ENCODE data around the gene SMAD4. TPM values are rescaled to one million over a fixed set of nuclear protein-coding genes. Genes with fewer than 3 reads are reported as not detected.

Gene SMAD4
- total RNA-seq, 1 experiment from 2014 or later, result 96.3 TPM

DNA sequence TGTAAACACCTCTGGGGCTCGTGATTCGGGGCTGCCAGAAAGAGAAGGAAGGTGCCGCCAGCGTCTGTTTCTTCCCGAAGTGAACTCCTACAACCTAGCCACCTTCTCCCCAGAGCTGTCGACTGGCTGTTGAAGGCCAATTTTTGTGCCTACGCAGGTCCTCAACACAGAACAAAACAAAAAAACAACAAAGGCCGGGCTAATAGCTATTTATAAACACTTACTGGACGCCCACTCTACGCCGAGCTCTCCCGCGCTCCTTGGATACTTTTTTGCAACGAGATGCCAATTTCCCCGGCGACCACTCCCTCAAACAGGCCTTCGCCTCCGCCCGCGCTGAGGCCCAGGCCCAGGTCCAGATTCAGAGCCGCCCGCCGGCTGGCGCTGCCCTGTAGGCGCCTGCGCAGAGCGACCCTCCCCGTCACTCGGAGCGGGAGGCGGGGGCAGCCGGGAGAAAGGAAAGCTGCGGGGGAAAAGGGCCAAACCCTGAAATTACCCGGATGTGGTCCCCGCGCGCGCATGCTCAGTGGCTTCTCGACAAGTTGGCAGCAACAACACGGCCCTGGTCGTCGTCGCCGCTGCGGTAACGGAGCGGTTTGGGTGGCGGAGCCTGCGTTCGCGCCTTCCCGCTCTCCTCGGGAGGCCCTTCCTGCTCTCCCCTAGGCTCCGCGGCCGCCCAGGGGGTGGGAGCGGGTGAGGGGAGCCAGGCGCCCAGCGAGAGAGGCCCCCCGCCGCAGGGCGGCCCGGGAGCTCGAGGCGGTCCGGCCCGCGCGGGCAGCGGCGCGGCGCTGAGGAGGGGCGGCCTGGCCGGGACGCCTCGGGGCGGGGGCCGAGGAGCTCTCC is at the start of gene SMAD4 (continued):
- TF ChIP-seq TCF7L2 (IDR thresholded peaks at IDR 0.05; ENCODE audit: borderline replicate concordance, extremely low read depth, insufficient read depth, insufficient read length) (no peak), JUND (IDR thresholded peaks at IDR 0.05) (no peak), EGR1 (IDR thresholded peaks at IDR 0.05; ENCODE audit: low read depth) (peak; percentile 46; the same call in 1 of the 2 replicates), ELF1 (IDR thresholded peaks at IDR 0.05; ENCODE audit: borderline replicate concordance, low read depth) (no peak), CEBPB (IDR thresholded peaks at IDR 0.05; ENCODE audit: low read depth) (no peak), SRF (IDR thresholded peaks at IDR 0.05; ENCODE audit: low read depth) (no peak)
- TF ChIP-seq, protein P1, sequence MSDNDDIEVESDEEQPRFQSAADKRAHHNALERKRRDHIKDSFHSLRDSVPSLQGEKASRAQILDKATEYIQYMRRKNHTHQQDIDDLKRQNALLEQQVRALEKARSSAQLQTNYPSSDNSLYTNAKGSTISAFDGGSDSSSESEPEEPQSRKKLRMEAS (IDR thresholded peaks at IDR 0.05), result peak; percentile 47; the same call in 1 of the 2 replicates

DNA sequence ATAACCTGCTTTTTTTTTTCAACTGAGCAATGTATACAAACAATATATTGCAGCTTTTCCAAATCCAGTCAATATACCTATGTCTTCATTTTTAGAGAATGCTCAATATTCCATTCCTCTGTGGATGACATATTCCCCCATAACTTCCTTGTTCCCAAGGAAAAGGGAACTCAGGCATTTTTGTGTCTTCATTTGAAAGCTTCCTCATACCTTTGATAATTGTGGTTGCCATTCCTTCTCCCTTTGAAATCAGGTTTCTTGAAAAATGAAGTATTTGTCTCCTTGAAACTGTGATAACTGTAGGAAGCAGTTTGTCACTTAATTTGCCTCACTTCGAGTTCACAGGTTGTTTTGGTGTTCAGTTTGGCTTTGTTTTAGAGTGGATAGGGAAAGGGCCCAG is 48.6 kb upstream of the SMAD4 start:
- Histone ChIP-seq H2AFZ (ENCODE audit: low read depth, low read length, poor library complexity, severe bottlenecking) (no peak overlapping the region), H3K79me2 (ENCODE audit: insufficient read depth, low read length) (no peaks in the 10 kb centered on the region), H3K27me3 (ENCODE audit: insufficient read depth, low read length) (no peaks in the 10 kb centered on the region), H3K36me3 (ENCODE audit: control insufficient read depth in 1 of 2, insufficient read depth in 2 of 2, low read length in 2 of 2) (peaks cover 4 to 12% of the 10 kb centered on the region in 2 experiments; a peak in 2 of 4 replicates), H3K4me1 (ENCODE audit: control insufficient read depth in 1 of 2, insufficient read depth in 2 of 2, low read length in 2 of 2) (peaks cover 2 to 9% of the 10 kb centered on the region in 2 experiments; a peak in 1 of 4 replicates), H3K27ac (ENCODE audit: low read depth, low read length) (no peak overlapping the region), H3K9me3 (ENCODE audit: control insufficient read depth in 1 of 2, insufficient read depth in 1 of 2, low read depth in 1 of 2, low read length in 2 of 2) (no peaks in the 10 kb centered on the region), H4K20me1 (ENCODE audit: insufficient read depth) (no peaks in the 10 kb centered on the region), H3K4me3 (replicated peaks in 1 of 2; ENCODE audit: low read depth in 1 of 2, low read length in 2 of 2) (no peak overlapping the region), H3K9me2 (ENCODE audit: insufficient read depth) (no peaks in the 10 kb centered on the region), H3K4me2 (ENCODE audit: low read length) (no peak overlapping the region), H3K9ac (ENCODE audit: low read length) (no peak overlapping the region)
- intact Hi-C loops (cut with micrococcal nuclease), result no loop called here
- ChIA-PET RAD21 (ENCODE audit: low non-redundant PET in 1 of 2, low total read pairs in 2 of 2, uncharacterized antibody in 2 of 2, unreplicated experiment in 2 of 2) (no interaction called here), CTCF (no interaction called here), POLR2A (no interaction called here)
- DNase-seq (ENCODE audit: low read depth, low spot score), result no peak
- no peak for TF ChIP-seq SP1 (IDR thresholded peaks at IDR 0.05; ENCODE audit: low read depth)
- TF ChIP-seq, protein P2, sequence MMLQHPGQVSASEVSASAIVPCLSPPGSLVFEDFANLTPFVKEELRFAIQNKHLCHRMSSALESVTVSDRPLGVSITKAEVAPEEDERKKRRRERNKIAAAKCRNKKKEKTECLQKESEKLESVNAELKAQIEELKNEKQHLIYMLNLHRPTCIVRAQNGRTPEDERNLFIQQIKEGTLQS (IDR thresholded peaks at IDR 0.05), result no peak
- TF ChIP-seq, protein P3, sequence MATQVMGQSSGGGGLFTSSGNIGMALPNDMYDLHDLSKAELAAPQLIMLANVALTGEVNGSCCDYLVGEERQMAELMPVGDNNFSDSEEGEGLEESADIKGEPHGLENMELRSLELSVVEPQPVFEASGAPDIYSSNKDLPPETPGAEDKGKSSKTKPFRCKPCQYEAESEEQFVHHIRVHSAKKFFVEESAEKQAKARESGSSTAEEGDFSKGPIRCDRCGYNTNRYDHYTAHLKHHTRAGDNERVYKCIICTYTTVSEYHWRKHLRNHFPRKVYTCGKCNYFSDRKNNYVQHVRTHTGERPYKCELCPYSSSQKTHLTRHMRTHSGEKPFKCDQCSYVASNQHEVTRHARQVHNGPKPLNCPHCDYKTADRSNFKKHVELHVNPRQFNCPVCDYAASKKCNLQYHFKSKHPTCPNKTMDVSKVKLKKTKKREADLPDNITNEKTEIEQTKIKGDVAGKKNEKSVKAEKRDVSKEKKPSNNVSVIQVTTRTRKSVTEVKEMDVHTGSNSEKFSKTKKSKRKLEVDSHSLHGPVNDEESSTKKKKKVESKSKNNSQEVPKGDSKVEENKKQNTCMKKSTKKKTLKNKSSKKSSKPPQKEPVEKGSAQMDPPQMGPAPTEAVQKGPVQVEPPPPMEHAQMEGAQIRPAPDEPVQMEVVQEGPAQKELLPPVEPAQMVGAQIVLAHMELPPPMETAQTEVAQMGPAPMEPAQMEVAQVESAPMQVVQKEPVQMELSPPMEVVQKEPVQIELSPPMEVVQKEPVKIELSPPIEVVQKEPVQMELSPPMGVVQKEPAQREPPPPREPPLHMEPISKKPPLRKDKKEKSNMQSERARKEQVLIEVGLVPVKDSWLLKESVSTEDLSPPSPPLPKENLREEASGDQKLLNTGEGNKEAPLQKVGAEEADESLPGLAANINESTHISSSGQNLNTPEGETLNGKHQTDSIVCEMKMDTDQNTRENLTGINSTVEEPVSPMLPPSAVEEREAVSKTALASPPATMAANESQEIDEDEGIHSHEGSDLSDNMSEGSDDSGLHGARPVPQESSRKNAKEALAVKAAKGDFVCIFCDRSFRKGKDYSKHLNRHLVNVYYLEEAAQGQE (IDR thresholded peaks at IDR 0.05; ENCODE audit: low read depth), result no peak
- TF ChIP-seq JUND (IDR thresholded peaks at IDR 0.05), result no peak
- no peak for TF ChIP-seq POLR2AphosphoS5 (IDR thresholded peaks at IDR 0.05; ENCODE audit: low read depth, low read length)
- TF ChIP-seq, protein P4, sequence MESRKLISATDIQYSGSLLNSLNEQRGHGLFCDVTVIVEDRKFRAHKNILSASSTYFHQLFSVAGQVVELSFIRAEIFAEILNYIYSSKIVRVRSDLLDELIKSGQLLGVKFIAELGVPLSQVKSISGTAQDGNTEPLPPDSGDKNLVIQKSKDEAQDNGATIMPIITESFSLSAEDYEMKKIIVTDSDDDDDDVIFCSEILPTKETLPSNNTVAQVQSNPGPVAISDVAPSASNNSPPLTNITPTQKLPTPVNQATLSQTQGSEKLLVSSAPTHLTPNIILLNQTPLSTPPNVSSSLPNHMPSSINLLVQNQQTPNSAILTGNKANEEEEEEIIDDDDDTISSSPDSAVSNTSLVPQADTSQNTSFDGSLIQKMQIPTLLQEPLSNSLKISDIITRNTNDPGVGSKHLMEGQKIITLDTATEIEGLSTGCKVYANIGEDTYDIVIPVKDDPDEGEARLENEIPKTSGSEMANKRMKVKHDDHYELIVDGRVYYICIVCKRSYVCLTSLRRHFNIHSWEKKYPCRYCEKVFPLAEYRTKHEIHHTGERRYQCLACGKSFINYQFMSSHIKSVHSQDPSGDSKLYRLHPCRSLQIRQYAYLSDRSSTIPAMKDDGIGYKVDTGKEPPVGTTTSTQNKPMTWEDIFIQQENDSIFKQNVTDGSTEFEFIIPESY (IDR thresholded peaks at IDR 0.05; ENCODE audit: extremely low read depth, insufficient replicate concordance, low read length), result no peak
- no peak for TF ChIP-seq EGR1 (IDR thresholded peaks at IDR 0.05; ENCODE audit: low read depth)
- TF ChIP-seq EZH2phosphoT487 (IDR thresholded peaks at IDR 0.05; ENCODE audit: borderline replicate concordance), result no peak
- no peak for ATAC-seq
- no TSS peak for BruUV-seq (replicated peaks)

All from HCT116 (cell line).